ENCODE measurements around the gene TRABD2A. TPM values are rescaled to one million over a fixed set of nuclear protein-coding genes. Genes with fewer than 3 reads are reported as not detected.
"Not testable (repeated sequence)": the region's sequence is repeated elsewhere in the genome, so short reads cannot be mapped to it uniquely, and the experiment has no call there.

The TRABD2A gene
- polyA plus RNA-seq, 4 donors, result 0.32 to 0.70 (median 0.59) TPM

DNA sequence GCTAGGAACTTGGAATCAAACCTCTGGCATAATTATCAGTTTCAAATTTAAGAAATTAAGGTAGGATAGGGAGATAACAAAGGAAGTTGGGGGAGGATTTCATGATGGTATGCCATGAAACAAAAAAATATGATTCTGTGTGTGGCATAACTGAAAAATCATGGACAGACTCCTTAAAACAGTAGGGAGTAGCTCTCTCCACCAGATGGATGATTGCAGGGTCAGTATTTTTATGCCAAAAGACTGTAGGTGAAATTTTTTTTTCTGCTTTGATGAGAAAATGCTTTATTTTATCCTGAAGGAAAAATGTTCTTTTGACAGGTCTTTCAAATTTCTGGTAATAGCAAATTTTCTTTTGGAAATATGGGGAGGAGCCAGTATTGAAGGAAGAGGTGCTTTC lies 94.3 kb downstream of the TRABD2A start:
- no peak for DNase-seq (ENCODE audit: low read depth in 4 of 4, low spot score in 3 of 4)

GRCh38 chr2:84785950-84786349 lies 94.9 kb downstream of the TRABD2A start:
- no peak for DNase-seq (ENCODE audit: low read depth in 4 of 4, low spot score in 3 of 4)

DNA sequence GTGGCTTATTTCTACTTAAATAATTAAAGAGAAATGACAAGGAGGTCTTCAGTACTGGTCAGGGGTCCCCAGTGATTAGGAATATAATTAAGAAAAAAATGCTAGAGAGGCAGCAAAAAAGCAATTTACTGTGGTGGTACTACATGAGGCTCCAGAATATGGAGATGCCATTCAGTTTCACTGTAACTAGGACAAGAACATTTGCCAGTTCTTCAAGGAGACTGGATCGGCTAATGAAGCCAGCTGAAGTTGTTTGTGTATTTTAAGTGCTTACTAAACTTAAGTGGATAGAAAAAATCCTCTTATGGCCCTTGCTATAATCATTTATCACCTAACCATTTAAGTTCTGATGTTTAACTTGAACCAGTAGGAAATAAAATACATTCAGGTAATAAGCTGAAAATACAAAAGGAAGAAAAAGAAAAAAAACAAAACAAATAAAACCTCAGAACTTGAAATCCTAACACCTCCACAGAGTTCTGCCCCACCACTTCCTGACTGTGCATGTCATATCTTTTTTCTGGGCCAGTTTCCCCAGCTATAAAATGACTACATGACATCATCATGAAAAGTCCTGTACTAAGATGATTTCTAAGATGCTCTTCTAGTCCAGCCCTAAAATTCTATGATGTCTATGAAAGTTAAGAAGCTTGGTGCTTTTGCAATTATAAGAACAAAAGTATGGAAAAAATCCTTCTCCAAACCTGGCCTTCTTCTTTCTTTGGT lies 98.0 kb downstream of the TRABD2A start:
- DNase-seq (ENCODE audit: low read depth in 4 of 4, low spot score in 3 of 4), result no peak

DNA sequence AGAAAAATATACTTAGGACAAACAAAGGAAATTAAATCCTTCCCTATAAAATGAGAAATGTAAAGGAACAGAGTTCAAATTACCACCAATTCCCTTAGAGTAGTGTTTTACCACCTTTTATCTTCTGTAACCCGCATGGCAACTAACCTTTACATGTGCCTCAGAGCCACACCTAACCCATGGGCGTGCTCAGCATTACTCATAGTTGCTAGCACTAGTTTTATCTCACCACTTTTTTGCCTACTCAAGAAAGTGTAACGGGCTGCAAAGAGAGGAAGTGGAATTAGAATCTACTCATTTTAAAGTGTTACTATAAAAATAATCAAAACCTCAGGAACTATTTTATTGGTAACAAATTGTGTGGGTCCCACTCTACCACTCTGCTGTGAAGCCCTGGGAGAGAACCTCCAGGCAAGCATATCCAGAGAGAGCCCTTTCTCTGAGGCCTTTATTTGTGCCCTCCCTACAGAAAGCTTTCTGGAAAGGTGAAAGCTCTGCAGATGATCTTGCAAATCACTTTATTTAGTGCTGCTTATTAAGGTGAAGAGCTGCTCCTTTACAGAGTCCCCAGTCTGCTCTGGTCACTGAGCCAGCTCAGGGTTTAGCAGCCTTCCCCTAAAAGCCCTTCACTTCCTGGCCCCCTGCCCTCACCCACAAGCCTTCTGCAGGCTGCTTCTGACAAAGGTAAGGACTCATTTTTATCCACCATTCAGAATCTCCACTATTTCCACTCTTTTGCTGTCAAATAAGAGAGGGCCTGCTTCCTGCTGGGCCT lies 98.8 kb downstream of the TRABD2A start:
- no peak for DNase-seq (ENCODE audit: low read depth in 4 of 4, low spot score in 3 of 4)

DNA sequence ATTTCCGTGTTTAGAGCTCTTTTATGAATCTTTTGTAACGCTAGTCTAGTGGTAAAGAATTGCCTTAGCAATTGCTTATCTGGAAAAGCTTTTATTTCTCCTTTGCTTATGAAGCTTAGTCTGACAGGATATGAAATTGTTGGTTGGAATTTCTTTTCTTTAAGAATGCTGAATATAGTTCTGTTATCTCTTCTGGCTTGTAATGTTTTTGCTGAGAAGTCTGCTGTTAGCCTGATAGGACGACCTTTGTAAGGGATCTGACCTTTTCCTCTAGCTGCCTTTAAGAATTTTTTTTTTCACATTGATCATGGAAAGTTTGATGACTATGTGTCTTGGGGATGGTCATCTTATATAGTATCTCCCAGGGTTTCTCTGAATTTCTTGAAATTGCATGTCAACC lies 101.1 kb downstream of the TRABD2A start:
- DNase-seq (ENCODE audit: low read depth in 4 of 4, low spot score in 3 of 4), result no peak

GRCh38 chr2:84778911-84779690 lies 101.8 kb downstream of the TRABD2A start:
- DNase-seq (ENCODE audit: low read depth in 4 of 4, low spot score in 3 of 4), result no peak

DNA sequence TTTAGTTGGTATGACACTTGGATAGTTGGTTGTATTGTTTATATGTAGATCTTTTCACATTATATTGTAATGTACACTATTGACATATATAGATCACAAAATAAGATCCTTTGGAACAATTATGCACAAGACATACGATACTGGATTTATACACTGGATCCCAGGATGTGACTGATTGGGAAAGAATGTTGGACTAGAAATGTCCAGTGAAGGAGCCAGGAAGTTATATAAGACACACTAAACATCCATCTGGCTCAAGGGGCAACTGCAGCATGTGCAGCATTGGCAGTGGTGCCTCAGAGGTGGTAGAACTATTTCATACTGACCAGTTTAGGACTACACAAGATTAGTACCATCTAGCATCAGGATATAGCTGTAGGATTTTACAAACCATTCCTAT lies 104.9 kb downstream of the TRABD2A start:
- no peak for DNase-seq (ENCODE audit: low read depth in 4 of 4, low spot score in 3 of 4)

GRCh38 chr2:84773562-84773961 lies 107.3 kb downstream of the TRABD2A start:
- DNase-seq (ENCODE audit: low read depth in 4 of 4, low spot score in 3 of 4), result not testable (repeated sequence)

Other genes with a start within 250 kb of the TRABD2A start
- gene TMSB10, start 24.6 kb upstream of the TRABD2A start, polyA plus RNA-seq (ENCODE audit: insufficient read length in 4 of 4), result 1,000 to 10,000 TPM; 1,416 to 1,653 (median 1,568) TPM
- gene KCMF1, start 90.1 kb upstream of the TRABD2A start, polyA plus RNA-seq (ENCODE audit: insufficient read length in 4 of 4), result 10 to 100 TPM; 40.7 to 57.6 (median 53.3) TPM

Measured in left renal pelvis (tissue), 4 donors.